HepG2 (cell line): ENCODE measurements around the gene ATP11A. TPM values are rescaled to one million over a fixed set of nuclear protein-coding genes. Genes with fewer than 3 reads are reported as not detected.
A peak's percentile ranks its signal among the peaks of the same experiment; 100 is the strongest.

Source experiments
- ATAC-seq: fragments of 200-7000 bp; cut with Tn5 transposase; 3 replicates; pipeline ENCODE4 v1.9.1; 2020; ENCODE audit warnings: mild to moderate bottlenecking, moderate library complexity
- BruUV-seq: library from RNA; stranded (reverse); fragments of 400-500 nt; replicated peaks from 2 replicates; lab custom pipeline; 2021; lab: Mats Ljungman, UMichigan
- CTCF ChIA-PET: fragments of 300-600 bp; formaldehyde crosslinking; extraction: SDS; loops from one replicate; lab custom pipeline; 2021; ENCODE audit warnings: low total read pairs, inconsistent platforms, low intra/inter-chr PET ratio; lab: Yijun Ruan, JAX
- POLR2A ChIA-PET: fragments of 350-600 bp; sonication (Branson Sonifier 250); formaldehyde crosslinking; loops from one replicate; lab custom pipeline; 2020; ENCODE audit warnings: antibody characterized with exemption, inconsistent platforms; lab: Yijun Ruan, JAX
- DNase-seq: peaks from one replicate; pipeline ENCODE4 v3.0.0-alpha.2; 2015; ENCODE audit warnings: low spot score
- FAIRE-seq: peaks from 3 replicates; lab custom pipeline; 2011; peaks lifted over from hg19 to GRCh38; lab: Jason Lieb, UNC
- H2AFZ ChIP-seq: one replicate; pipeline ENCODE4 v1.6.1; 2011; ENCODE audit warnings: low read length, inconsistent platforms
- H3K27ac ChIP-seq: fragments of 300-600 bp; 3 replicates; pipeline ENCODE4 v1.8.0; 2011; ENCODE audit warnings: mixed run types, mild to moderate bottlenecking, mixed read lengths, low read length, inconsistent platforms; ENCODE audit not compliant: insufficient read depth; ENCODE audit errors: extremely low read length
- H3K27me3 ChIP-seq, 2 experiments: fragments of 200-600 bp in 1 of 2; 2 replicates in 1 of 2; 3 replicates in 1 of 2; pipeline versions ENCODE4 v1.6.0 to v1.8.0; 2011; ENCODE audit warnings: low read length in 2 of 2, mild to moderate bottlenecking in 2 of 2, moderate library complexity in 2 of 2, inconsistent platforms in 1 of 2; ENCODE audit not compliant: insufficient read depth in 2 of 2, control insufficient read depth in 1 of 2
- H3K36me3 ChIP-seq, 2 experiments: fragments of 200-600 bp in 1 of 2; replicated peaks in 1 of 2; 2 replicates in 1 of 2; 3 replicates in 1 of 2; pipeline versions ENCODE4 v1.5.1 to v1.8.0; 2011; ENCODE audit warnings: low read length in 2 of 2, inconsistent platforms in 1 of 2; ENCODE audit not compliant: insufficient read depth in 2 of 2, control insufficient read depth in 1 of 2
- H3K4me1 ChIP-seq: 2 replicates; pipeline ENCODE4 v1.5.1; 2012; ENCODE audit warnings: low read length, inconsistent platforms; ENCODE audit not compliant: insufficient read depth
- H3K4me2 ChIP-seq: 2 replicates; pipeline ENCODE4 v1.6.0; 2011; ENCODE audit warnings: low read depth, low read length, inconsistent platforms
- H3K4me3 ChIP-seq, 3 experiments: fragments of 200-600 bp in 1 of 3; sonication (generic), shearing (Covaris generic) in 1 of 3; replicated peaks in 1 of 3; 2 replicates each; pipeline ENCODE4 v1.5.1; 2011 to 2016; ENCODE audit warnings: low read length in 3 of 3, inconsistent platforms in 2 of 3, low read depth in 2 of 3, mild to moderate bottlenecking in 2 of 3, control low read depth in 1 of 3, mixed read lengths in 1 of 3; ENCODE audit not compliant: insufficient read depth in 1 of 3
- H3K79me2 ChIP-seq: one replicate; pipeline ENCODE4 v1.6.1; 2011; ENCODE audit warnings: low read length, inconsistent platforms; ENCODE audit not compliant: insufficient read depth
- H3K9ac ChIP-seq: 2 replicates; pipeline ENCODE4 v1.6.0; 2011; ENCODE audit warnings: mild to moderate bottlenecking, low read depth, low read length, inconsistent platforms; ENCODE audit not compliant: insufficient read depth
- H3K9me3 ChIP-seq: 2 replicates; pipeline ENCODE4 v1.5.1; 2012; ENCODE audit warnings: mild to moderate bottlenecking, low read length
- H4K20me1 ChIP-seq: 2 replicates; pipeline ENCODE4 v1.6.0; 2011; ENCODE audit warnings: inconsistent platforms, mild to moderate bottlenecking, low read length, moderate library complexity; ENCODE audit not compliant: insufficient read depth
- ARID4A ChIP-seq: sonication (generic); formaldehyde crosslinking; IDR thresholded peaks from 2 replicates; pipeline ENCODE4 v1.5.0; 2020; ENCODE audit warnings: mild to moderate bottlenecking, missing genetic modification reagents, borderline replicate concordance
- ATF2 ChIP-seq: sonication (generic); formaldehyde crosslinking; IDR thresholded peaks from 2 replicates; pipeline ENCODE4 v1.4.0; 2020; ENCODE audit warnings: missing genetic modification reagents
- MED1 ChIP-seq: sonication (generic); formaldehyde crosslinking; IDR thresholded peaks from 2 replicates; pipeline ENCODE4 v1.4.0; 2020; ENCODE audit warnings: missing genetic modification reagents
- SIN3A ChIP-seq: IDR thresholded peaks from 2 replicates; pipeline ENCODE4 v1.6.1; 2011; ENCODE audit warnings: low read depth, mild to moderate bottlenecking, control low read depth, low read length, borderline replicate concordance
- TBP ChIP-seq: sonication (generic); formaldehyde crosslinking; IDR thresholded peaks from 2 replicates; pipeline ENCODE4 v1.5.0; 2020; ENCODE audit warnings: missing genetic modification reagents
- TERF1 ChIP-seq: sonication (generic); formaldehyde crosslinking; IDR thresholded peaks from 2 replicates; pipeline ENCODE4 v1.8.0; 2022; ENCODE audit warnings: mild to moderate bottlenecking, missing genetic modification reagents, moderate library complexity
- ZNF142 ChIP-seq: sonication (generic); formaldehyde crosslinking; IDR thresholded peaks from 2 replicates; pipeline ENCODE4 v1.4.0; 2020; ENCODE audit warnings: missing genetic modification reagents
- ZNF230 ChIP-seq: sonication (generic); formaldehyde crosslinking; IDR thresholded peaks from 2 replicates; pipeline ENCODE4 v1.4.0; 2020; ENCODE audit warnings: mild to moderate bottlenecking, missing genetic modification reagents
- ZNF878 ChIP-seq: sonication (generic); formaldehyde crosslinking; IDR thresholded peaks from 2 replicates; pipeline ENCODE4 v1.8.1; 2023; ENCODE audit warnings: mild to moderate bottlenecking, missing genetic modification reagents, moderate library complexity
- WGBS: methylation state at CpG from one replicate; pipeline ENCODE4 v1.1.6; 2017; ENCODE audit warnings: low lambda C conversion rate; 5-methylcytosine and 5-hydroxymethylcytosine counted together
- in situ Hi-C: cut with HindIII; loops from 2 replicates; pipeline ENCODE4 v1.10.0; 2017; ENCODE audit warnings: low pct_unique_long_range_greater_than_20kb; ENCODE audit not compliant: extremely low pct_ligation_motif_present
- intact Hi-C: fragments of 100-400 bp; cut with micrococcal nuclease; formaldehyde crosslinking; loops from one replicate; pipeline ENCODE4 v1.10.0; 2022; ENCODE audit not compliant: unreplicated experiment
- polyA plus RNA-seq, 8 experiments: library from polyadenylated mRNA; depleted of rRNA in 3 of 8; stranded (reverse) in 7 of 8; unstranded in 1 of 8; fragments of >200 nt; fragmentation: Illumina TruSeq in 4 of 8; extraction: Trizol in 4 of 8; gene quantifications; 2 replicates each; pipeline versions ENCODE4 v1.2.1 to v1.2.3, GENCODE V29; 2011 to 2016; ENCODE audit warnings: low read depth in 4 of 8, missing spikeins in 1 of 8, mixed read lengths in 1 of 8; ENCODE audit not compliant: insufficient read depth in 1 of 8
- total RNA-seq, 5 experiments: library from RNA; depleted of rRNA; stranded (reverse); fragments of >200 nt; fragmentation: Illumina TruSeq; extraction: Trizol; gene quantifications; 2 replicates each; pipeline ENCODE4 v1.2.3, GENCODE V29; 2016; ENCODE audit warnings: low read depth in 1 of 5

ATP11A gene
- total and polyA plus RNA-seq, 2 of the 13 experiments (the other 11 are each of a cell fraction or from before 2014, with no cell fraction given): 18.4 to 20.1 TPM

- Histone ChIP-seq H3K9ac (no peak overlapping the region), H3K79me2 (peaks cover 94% of the 10 kb centered on the region), H2AFZ (no peak overlapping the region), H4K20me1 (peaks cover 80% of the 10 kb centered on the region), H3K9me3 (no peaks in the 10 kb centered on the region), H3K27me3 (no peaks in the 10 kb centered on the region), H3K4me3 (no peak overlapping the region), H3K4me1 (peaks cover 71% of the 10 kb centered on the region), H3K27ac (peak overlapping the region; percentile 50), H3K36me3 (peaks cover 19 to 44% of the 10 kb centered on the region in 2 experiments), H3K4me2 (peak overlapping the region; percentile 19; the same call in 1 of the 2 replicates)
- intact Hi-C loops (no loop called here), in situ Hi-C loops (no loop called here)
- CTCF ChIA-PET: no interaction called here
- WGBS: 30% methylated on average over 12 of the region's 13 CpGs
- POLR2A ChIA-PET: no interaction called here
- ATAC-seq: peak; percentile 84
- DNase-seq: peak; percentile 29
- BruUV-seq: no TSS peak
- peak; percentile 60 for FAIRE-seq
- TF ChIP-seq TBP (CRISPR knock-in tag) (no peak), TERF1 (no peak), SIN3A (no peak), MED1 (0 out of 2 replicates have a peak, but pooled peaks have one; percentile 15), ARID4A (CRISPR knock-in tag) (peak; percentile 17; the same call in 1 of the 2 replicates), ZNF878 (CRISPR knock-in tag) (no peak), ATF2 (CRISPR knock-in tag) (peak; percentile 19; the same call in 1 of the 2 replicates), ZNF142 (CRISPR knock-in tag) (no peak), ZNF230 (CRISPR knock-in tag) (no peak)
Measured at GRCh38 chr13:112699322-112699918, 9.6 kb downstream of the ATP11A start.
